HG03571 (cell line): Measurements from ENCODE around the gene AGPAT4.

Experiments used
- ATAC-seq: cut with Tn5 transposase; IDR thresholded peaks from one replicate; pipeline ENCODE4 v1.9.1; 2021; ENCODE audit not compliant: unreplicated experiment

The AGPAT4 gene

GRCh38 chr6:161256407-161256806 lies 17.5 kb downstream of the AGPAT4 start:
- no peak for ATAC-seq

DNA sequence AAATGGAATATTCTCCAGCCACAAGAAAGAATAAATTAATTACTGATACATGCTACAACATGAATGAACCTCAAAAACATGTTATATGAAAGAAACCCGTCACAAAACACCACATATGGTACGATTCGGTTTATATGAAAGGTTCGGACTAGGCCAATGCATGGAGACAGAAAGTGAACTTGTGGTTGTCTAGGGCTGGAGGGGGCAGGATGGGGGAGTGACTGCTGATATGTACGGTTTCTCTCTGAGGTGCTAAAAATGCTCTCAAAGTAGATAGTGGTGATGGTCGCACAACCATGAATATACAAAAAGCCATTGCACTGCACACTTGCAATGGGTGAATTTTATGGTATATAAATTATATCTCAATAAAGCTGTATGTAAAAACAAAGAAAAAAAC lies 18.3 kb downstream of the AGPAT4 start:
- ATAC-seq = no peak

DNA sequence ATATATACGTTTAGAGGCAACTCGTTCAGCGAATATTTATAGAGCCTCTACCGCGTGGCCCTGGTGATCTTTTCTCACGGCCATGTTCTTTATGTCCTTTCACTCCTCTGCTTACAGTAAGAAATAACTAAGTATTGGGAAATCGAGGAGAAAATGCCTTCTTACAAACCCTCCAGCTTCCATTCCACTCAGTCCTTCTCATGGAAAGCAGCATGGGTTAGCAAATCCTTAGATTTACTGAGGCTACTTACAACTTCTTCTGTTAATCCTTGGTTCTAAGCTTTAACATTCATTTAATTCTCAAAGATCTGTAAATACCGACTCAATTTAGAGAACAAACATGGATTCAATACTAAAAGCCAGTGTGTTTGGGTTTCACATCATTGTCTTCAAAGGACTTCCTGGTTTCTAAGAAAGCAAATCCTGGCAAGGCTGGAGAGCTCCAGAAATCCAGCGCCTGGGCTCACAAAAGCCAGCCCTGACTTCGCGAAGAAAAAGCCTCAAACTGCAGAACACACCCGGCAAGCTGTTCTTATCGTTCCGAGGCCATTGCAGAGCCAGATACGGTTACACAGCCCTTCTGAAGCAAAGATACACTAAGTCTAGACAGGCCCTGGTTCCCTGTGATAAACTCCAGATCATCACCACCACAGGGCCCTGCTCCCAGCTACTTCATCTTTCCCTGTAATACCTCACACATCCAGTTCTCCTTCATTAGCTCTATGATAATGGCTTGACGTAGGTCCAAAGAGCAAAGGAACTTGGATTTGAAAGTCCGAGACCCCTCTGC lies 19.2 kb downstream of the AGPAT4 start:
- ATAC-seq = no peak

DNA sequence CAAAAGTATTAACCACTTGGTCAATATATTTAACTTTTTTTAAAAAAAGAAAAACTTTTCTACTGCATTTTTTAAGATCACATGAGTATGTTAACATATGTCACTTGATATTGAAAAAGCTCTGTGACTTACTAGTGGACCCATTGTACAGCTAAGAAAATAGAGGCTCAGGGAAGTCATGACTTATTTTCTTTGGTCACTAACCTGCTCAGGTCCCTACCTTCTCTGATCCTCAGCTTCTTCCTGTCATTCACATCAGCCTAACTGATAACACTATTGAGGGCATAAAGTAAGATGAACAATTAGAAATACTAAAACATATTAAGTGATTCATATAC lies 19.8 kb downstream of the AGPAT4 start:
- ATAC-seq = no peak

- no peak for ATAC-seq
Observed at GRCh38 chr6:161251345-161251744, 22.5 kb downstream of the AGPAT4 start.

DNA sequence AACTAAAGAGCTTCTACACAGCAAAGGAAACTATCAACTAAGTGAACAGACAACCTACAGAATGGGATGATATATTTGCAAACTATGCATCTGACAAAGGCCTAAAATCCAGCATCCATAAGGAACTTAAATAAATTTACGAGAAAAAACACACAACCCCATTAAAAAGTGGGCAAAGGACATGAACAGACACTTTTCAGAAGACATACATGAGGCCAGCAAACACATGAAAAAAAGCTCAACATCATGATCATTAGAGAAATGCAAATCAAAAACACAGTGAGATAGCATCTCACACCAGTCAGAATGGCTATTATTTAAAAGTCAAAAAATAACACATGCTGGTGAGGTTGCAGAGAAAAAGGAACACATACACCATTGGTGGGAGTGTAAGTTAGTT lies 24.5 kb downstream of the AGPAT4 start:
- no peak for ATAC-seq

DNA sequence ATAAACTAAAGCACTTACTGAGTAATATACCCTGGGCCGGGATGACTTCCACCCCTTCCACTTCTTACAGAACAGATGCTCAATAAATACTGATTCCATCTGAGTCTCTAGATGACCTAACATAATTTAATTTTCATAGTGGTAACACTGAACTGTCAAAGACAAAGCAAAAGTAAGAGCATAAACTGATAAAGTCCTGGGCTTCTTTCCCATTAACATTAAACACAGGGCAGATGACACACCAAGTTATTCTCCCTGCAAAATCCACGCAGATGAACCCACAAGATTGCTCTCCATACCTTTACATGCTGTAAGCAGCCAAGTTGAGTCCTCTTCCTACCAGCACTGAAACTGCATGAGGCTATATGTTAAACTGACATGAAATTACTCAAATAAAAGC lies 27.1 kb downstream of the AGPAT4 start:
- ATAC-seq = no peak

DNA sequence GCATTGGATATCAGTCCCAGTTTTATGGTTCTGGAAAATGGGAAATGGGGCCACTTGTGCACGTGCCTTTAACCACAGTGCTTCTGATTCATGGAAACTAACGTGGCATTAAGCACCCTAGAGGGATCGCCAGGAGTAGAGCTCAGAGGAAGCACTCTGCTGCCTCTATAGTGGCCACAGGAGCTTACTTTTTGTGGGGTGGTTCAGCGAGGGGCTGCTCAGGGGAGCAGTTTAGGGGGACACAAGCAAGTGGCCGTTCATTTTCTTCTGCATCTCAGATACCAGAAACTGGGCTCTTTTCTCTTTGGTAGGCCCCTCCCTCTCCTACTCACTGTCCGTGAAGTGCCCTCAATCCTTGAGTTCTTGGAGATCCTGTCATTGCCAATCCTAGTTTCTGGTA lies 28.5 kb downstream of the AGPAT4 start:
- no peak for ATAC-seq

DNA sequence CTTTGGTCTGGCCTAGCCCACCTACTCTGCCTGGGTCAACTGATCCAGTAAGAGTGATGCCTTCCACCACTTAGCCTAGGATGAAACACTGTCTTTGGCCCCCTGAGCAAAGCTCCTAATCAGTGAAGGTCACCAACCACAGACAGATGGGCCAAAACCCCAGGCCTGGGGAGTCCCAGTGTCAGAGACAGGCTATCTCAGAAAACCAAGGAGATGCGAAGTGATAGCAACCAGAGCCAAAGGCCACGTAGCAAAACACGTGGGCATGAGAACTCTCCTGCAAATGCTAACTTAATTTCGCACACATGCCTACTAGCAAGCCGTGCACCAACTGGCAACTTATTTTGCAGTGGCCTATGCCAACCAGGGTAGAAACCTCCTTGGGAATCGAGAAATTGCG lies 29.1 kb downstream of the AGPAT4 start:
- no peak for ATAC-seq

DNA sequence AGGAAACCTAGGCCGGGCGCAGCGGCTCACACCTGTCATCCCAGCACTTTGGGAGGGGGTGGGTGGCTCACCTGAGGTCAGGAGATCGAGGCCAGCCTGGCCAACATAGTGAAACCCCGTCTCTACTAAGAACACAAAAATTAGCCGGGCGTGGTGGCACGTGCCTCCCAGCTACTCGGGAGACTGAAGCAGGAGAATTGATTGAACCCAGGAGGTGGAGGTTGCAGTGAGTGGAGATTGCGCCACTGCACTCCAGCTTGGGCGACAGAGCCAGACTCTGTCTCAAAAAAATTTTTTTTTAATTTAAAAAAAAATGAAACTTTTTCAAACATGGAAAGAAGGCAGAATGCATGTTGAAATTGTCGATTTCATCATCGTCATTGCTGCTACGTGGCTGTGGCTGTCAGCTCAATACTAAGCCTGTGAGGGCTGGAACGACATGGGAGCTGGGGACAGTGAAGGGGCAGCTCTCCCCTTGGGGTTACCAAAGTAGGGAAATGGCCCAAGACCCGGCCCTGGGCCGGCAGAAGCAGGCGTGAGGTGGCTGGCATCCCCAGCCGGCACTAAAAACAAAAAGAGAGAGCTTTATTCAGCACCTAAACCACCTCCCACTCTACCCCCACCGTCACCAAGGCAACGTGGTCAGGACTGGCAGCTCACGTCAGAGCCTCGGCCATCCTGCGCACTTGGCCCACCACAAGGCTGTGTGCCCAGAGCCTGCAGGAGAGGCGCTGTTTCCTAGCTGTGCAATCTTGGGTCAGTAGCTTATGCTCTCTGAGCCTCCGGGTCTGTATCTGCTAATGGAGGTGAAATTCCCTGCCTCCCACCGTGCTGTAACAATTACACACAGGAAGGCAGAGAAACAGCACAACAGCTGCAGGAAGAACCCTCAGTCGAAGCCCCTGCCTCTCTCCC lies 30.8 kb downstream of the AGPAT4 start:
- no peak for ATAC-seq

GRCh38 chr6:161242113-161242512 lies 31.7 kb downstream of the AGPAT4 start:
- no peak for ATAC-seq

DNA sequence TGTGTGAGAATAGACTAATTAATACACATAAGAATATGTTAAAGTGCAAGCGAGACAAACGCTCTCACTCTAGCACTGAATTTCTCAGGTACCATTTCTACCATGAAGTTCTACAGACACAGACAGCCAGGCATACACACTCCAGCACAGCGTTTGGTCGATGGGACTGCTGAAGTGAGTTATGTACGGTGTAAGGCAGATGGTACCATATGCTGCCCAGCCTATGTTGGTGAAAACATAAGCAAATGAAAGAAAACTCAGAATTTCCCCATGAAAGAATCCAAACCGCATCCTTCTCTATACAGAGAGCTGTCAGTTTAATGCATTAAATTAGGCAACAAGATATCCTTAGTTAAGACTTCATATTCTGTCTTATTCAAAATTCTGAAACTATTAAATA lies 34.9 kb downstream of the AGPAT4 start:
- no peak for ATAC-seq

DNA sequence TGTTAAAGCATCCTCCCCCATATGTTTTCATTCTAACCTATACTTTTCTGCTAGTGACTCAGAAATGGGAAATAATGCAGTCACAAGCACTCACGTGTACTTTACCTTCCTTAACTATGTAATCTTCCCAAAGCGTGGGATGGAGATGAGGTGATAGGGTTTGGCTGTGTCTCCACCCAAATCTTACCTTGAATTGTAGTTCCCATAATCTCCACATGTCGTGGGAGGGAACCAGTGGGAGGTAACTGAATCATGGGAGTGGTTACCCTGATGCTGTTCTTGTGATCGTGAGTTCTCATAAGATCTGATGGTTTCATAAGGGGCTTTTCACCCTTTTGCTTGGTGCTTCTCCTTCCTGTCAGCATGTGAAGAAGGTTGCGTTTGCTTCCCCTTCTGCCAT lies 35.4 kb downstream of the AGPAT4 start:
- ATAC-seq = no peak

DNA sequence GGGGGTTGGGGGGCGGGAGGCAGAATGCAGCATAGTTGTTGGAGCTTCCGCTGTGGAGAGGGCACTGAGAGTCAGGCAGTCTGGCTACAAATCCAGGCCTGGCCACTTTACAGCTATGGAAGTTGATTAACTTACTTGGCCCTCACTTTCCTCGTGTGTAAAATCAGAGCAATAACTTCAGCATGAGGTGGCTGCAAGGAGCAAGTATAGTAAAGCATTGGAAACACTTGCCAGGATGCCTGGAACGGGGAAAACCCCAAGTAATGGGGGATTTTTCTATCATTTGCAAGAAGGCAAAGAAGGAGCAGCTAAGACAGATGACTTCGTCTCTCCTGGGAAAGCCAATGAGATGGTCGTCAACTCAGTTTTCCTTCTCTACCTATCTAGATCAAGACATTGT lies 35.8 kb downstream of the AGPAT4 start:
- ATAC-seq = no peak

- ATAC-seq = no peak
Observed at GRCh38 chr6:161237176-161237575, 36.7 kb downstream of the AGPAT4 start.

- no peak for ATAC-seq
Observed at GRCh38 chr6:161235776-161236633, 37.9 kb downstream of the AGPAT4 start.

DNA sequence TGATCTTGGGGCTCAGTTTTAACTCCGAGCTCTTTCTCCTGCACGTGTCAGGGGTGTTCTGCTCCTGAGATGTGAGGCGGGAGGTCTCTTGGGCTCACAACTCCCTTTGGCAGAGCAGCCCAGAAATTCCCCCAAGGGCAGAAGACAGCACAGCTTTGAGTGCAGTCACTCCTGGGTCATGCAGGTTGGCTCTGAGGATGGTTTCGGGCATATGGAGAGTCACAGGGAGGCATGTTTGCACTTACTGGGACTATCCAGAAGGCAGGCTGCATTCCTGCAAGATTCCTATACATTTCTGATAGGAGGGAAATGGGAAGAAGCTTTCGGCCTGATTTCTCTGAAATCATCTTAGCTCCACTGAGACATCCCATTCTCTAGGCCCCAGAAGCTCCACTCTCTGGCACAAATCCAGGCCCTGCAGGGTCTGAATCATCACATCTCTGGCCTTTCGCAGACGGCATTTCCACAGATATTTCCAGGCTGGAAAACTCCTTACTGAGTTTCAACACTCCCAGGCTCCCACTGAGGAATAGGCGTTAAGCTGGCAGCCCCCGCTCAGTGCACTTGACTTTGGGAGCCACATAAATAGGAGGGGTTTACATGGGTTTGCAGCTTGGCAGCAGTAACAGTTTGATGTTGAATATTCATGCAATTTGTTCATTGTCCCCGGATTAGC lies 39.7 kb downstream of the AGPAT4 start:
- ATAC-seq = no peak

DNA sequence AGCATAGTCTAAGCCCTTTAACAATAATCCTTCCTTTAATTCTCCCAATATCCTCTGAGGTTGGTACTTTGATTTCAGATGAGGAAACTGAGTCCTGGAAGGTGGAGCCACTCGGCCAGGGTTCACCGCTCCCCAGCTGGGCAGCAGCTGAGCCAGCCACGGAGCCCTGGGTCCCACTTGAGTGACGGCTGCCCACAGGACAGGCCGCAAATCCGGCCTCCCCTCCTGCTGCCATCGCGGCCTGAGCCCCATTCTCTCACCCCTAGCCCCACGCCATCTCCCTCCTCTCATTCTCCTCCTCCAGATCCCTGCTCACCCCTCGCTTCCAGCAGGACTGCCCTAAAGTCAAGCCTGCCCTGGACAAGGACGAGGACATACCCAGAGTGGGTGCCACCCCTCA lies 41.4 kb downstream of the AGPAT4 start:
- ATAC-seq = no peak

- no peak for ATAC-seq
Observed at GRCh38 chr6:161232010-161232409, 41.9 kb downstream of the AGPAT4 start.

GRCh38 chr6:161230339-161230738 lies 43.5 kb downstream of the AGPAT4 start:
- no peak for ATAC-seq
